Fibroblast of skin of scalp (primary cell): ENCODE measurements around the gene CFAP52.
"Not testable (repeated sequence)": the region's sequence is repeated elsewhere in the genome, so short reads cannot be mapped to it uniquely, and the experiment has no call there.

Experiments
- DNase-seq: peaks from one replicate; pipeline ENCODE4 v3.0.0-alpha.2; 2013

CFAP52 gene

GRCh38 chr17:9568957-9569588, 7.4 kb upstream of the CFAP52 start:
- DNase-seq: no peak

GRCh38 chr17:9571201-9571600, 5.2 kb upstream of the CFAP52 start:
- no peak for DNase-seq

- peak; percentile 89 for DNase-seq
Measured at GRCh38 chr17:9575381-9576101, 901 bp upstream of the CFAP52 start, which contains the start of gene STX8. Gene STX8 (minus strand): TSS chr17:9575820. CDS start chr17:9575808, 12 bp downstream.

- DNase-seq: no peak
Measured at GRCh38 chr17:9577373-9577709, 899 bp downstream of the CFAP52 start.

- no peak for DNase-seq
Measured at GRCh38 chr17:9587969-9588656, 11.7 kb downstream of the CFAP52 start.

- no peak for DNase-seq
Measured at GRCh38 chr17:9594065-9594464, 17.6 kb downstream of the CFAP52 start.

GRCh38 chr17:9597638-9598037, 21.2 kb downstream of the CFAP52 start:
- DNase-seq: not testable (repeated sequence)

GRCh38 chr17:9598661-9599060, 22.2 kb downstream of the CFAP52 start:
- DNase-seq: no peak

- DNase-seq: not testable (repeated sequence)
Measured at GRCh38 chr17:9604583-9604982, 28.1 kb downstream of the CFAP52 start.

DNA sequence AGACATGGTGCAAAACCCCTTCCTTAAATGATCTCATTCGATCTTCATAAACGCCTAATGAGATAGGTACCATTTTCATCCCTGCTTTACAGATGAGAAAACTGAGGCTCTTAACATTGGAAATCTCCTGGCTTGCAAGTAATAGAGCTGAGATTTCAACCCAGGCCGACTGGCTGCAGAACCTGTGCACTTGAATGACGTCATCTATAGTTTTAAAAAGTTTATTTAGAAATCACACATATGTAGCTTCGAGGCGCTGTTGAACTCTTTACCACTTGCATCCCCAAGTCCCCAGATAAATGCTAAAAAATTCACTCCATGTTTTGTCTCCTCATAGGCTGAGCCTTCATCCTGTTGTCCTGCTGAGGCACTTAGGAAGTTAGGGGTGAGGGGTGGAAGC, 30.0 kb downstream of the CFAP52 start:
- DNase-seq: no peak

GRCh38 chr17:9607058-9607457, 30.6 kb downstream of the CFAP52 start:
- not testable (repeated sequence) for DNase-seq

DNA sequence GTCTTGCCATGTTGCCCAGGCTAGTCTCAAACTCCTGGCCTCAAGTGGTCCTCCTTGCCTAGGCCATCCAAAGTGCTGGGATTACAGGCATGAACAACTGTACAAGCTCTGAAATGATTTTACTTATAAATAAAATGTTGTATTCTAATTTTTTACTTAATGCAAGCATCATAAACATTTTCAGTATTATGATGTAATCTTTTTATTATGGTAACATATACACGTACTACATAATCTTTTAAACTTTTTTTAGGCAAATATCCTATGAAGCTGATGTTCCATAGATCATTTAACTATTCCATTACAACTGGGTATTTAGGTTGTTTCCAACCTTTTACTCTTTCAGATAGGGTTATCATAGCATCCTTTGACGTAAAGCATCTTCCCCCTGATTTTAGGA, 35.1 kb downstream of the CFAP52 start:
- DNase-seq: no peak

GRCh38 chr17:9612006-9612405, 35.6 kb downstream of the CFAP52 start:
- no peak for DNase-seq

GRCh38 chr17:9615486-9615885, 39.0 kb downstream of the CFAP52 start:
- no peak for DNase-seq

GRCh38 chr17:9622961-9623360, 46.5 kb downstream of the CFAP52 start:
- DNase-seq: no peak

DNA sequence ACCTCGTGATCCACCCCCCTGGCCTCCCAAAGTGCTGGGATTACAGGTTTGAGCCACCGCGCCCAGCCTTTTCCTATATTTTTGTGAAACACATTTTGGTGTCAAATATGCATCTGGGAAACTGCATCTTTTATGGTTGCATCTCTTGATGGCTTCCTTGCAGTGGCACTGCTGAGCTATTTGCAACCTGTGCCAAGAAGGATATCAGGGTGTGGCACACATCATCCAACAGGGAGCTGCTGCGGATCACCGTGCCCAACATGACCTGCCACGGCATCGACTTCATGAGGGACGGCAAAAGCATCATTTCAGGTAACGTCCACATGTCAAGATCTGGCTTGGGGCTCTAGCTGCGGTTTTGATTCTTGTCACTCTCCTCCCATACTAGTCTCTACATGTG, 52.1 kb downstream of the CFAP52 start:
- DNase-seq: no peak

DNA sequence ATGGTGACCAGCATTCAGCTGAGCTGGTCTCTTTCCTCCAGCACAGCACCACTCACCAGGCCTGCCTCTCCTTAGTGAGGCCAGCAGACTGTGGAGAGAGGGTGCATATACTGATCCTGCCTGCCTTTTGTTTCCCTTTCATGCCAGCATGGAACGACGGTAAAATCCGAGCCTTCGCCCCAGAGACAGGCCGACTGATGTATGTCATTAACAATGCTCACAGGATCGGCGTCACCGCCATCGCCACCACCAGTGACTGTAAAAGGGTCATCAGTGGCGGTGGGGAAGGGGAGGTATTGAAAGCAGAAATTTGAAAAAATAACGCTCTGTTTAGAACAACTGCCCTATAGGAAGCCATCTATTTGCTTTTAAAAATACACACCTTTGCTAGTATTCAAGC, 56.3 kb downstream of the CFAP52 start:
- DNase-seq: no peak

DNA sequence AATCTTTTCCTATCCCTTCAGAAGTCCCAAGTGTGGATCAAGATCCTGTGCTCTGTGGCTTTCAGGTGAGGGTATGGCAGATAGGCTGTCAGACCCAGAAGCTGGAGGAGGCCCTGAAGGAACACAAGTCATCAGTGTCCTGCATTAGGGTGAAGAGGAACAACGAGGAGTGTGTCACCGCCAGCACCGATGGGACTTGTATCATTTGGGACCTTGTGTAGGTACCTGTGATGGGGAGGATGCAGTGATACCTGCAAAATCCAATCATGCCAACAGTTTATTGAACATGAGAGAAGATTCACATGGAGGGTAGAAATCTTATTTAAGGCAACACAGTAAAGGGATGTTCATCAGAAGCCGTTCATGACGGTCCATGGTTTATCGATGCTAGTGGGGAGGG, 58.9 kb downstream of the CFAP52 start:
- DNase-seq: no peak

DNA sequence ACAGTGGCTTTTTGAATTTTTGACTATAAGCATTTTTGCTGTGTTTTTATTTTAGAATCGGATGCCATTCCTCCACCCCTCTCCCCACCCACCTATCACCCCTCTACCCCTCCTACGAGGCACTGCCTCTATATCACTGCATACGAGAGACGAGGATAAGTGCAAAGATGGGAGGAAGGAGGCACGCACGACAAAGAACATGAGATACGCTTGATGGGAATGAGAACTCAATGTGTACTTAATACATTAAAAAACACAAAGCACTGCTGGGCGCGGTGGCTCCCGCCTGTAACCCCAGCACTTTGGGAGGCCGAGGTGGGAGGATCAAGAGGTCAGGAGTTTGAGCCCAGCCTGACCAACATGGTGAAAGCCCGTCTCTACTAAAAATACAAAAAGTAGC, 60.1 kb downstream of the CFAP52 start:
- DNase-seq: no peak

DNA sequence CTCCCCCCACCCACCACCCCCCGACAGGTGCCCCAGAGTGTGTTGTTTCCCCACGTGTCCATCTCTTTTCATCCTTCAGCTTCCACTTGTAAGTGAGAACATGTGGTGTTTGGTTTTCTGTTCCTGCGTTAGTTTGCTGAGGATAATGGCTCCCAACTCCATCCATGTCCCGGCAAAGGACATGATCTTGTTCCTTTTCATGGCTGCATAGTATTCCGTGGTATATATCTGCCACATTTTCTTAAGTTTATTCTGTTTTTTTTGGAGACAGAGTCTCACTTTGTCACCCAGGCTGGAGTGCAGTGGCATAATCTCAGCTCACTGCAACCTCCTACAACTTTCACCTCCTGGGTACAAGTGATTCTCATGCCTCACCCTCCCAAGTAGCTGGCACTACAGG, 63.9 kb downstream of the CFAP52 start:
- DNase-seq: not testable (repeated sequence)

GRCh38 chr17:9643611-9644010, 67.2 kb downstream of the CFAP52 start:
- peak; percentile 38 for DNase-seq

GRCh38 chr17:9644910-9645751, 68.7 kb downstream of the CFAP52 start, which contains the start of gene USP43:
Gene USP43 (plus strand): TSS chr17:9645517. CDS start chr17:9645633, 116 bp downstream.
- DNase-seq: peak; percentile 18
